Astrocyte (in vitro differentiated cells and primary cell): ENCODE results near the gene SSMEM1.

Source experiments
- EZH2 ChIP-seq: IDR thresholded peaks from 2 replicates; pipeline ENCODE4 v1.6.1; 2012; ENCODE audit warnings: mild to moderate bottlenecking, low read length, inconsistent platforms; ENCODE audit not compliant: insufficient read depth
- TF ChIP-seq, protein P1 (sequence below): IDR thresholded peaks from 2 replicates; pipeline ENCODE4 v1.5.1; 2011; ENCODE audit warnings: low read depth, mild to moderate bottlenecking, inconsistent platforms, low read length, moderate library complexity; ENCODE audit not compliant: insufficient read depth

DNA sequence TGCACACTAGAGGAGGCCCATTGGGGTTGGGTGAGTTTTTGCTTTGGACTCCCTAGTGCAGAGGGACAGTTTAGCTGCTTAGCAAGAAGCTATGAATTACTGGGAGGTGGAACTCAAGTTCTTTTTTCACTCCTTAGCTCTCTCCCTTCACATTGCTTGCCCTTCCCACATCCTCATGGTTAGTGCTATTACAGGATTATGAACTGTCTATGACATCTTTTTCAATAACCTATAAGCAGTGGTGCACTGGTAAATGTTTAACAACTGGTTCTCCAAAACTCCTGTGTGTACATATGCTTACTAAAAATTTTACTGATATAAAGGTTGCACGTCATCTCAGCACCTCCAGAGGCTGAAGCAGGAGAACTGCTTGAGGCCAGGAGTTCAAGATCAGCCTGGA lies 6.2 kb downstream of the SSMEM1 start:
- TF ChIP-seq, protein P1, sequence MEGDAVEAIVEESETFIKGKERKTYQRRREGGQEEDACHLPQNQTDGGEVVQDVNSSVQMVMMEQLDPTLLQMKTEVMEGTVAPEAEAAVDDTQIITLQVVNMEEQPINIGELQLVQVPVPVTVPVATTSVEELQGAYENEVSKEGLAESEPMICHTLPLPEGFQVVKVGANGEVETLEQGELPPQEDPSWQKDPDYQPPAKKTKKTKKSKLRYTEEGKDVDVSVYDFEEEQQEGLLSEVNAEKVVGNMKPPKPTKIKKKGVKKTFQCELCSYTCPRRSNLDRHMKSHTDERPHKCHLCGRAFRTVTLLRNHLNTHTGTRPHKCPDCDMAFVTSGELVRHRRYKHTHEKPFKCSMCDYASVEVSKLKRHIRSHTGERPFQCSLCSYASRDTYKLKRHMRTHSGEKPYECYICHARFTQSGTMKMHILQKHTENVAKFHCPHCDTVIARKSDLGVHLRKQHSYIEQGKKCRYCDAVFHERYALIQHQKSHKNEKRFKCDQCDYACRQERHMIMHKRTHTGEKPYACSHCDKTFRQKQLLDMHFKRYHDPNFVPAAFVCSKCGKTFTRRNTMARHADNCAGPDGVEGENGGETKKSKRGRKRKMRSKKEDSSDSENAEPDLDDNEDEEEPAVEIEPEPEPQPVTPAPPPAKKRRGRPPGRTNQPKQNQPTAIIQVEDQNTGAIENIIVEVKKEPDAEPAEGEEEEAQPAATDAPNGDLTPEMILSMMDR: no peak
- no peak for TF ChIP-seq EZH2
